ENCODE results near the gene SLC35F3.

The SLC35F3 gene

GRCh38 chr1:234331507-234331906, 427.0 kb downstream of the SLC35F3 start:
- TF ChIP-seq CTCF (IDR thresholded peaks at IDR 0.05; ENCODE audit: insufficient read depth, low read depth, low read length, missing control alignments), result no peak
- no peak for DNase-seq (ENCODE audit: low read depth)
- no peak overlapping the region for H3K4me3 ChIP-seq (ENCODE audit: low read depth, low read length)

DNA sequence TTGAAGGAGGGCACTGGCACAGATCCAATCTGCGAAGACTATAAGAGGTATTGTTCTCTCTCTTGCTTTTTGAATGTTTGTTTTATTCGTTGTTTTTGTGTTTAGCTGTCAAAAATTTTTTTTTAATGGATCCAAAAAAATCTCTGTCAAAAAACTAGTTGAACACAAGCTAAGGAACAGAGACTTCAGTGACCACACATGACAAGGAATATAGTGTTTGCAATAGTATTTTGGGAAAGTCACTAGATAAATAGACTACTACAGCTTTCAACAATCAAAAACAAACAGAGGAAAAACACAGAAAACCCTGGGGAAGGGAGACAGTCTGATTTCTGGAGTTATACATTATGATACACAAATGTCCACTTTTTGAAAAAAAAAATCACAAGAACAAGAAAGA, 431.9 kb downstream of the SLC35F3 start:
- TF ChIP-seq CTCF (IDR thresholded peaks at IDR 0.05; ENCODE audit: insufficient read depth, low read depth, low read length, missing control alignments), result no peak
- no peak overlapping the region for H3K4me3 ChIP-seq (ENCODE audit: low read depth, low read length)
- DNase-seq (ENCODE audit: low read depth), result no peak

DNA sequence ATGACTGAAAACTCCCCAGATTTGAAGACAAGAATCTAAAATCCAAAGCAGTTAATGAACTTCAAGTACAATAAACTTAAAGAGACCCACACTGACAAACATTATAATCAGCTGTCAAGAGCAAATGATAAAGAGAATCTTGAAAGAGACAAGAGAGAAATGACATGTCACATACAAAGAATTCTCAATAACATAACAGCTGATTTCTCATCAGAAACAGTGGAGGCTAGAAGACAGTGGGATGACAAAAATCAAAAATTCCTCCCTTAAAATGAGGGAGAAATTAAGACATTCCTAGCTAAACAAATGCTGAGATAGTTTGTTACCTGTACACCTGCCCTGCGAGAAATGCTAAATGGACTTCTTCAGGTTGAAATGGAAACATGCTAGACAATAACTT, 432.8 kb downstream of the SLC35F3 start:
- H3K4me3 ChIP-seq (ENCODE audit: low read depth, low read length), result no peak overlapping the region
- DNase-seq (ENCODE audit: low read depth), result no peak
- no peak for TF ChIP-seq CTCF (IDR thresholded peaks at IDR 0.05; ENCODE audit: insufficient read depth, low read depth, low read length, missing control alignments)

GRCh38 chr1:234340528-234340927, 436.1 kb downstream of the SLC35F3 start:
- no peak for TF ChIP-seq CTCF (IDR thresholded peaks at IDR 0.05; ENCODE audit: insufficient read depth, low read depth, low read length, missing control alignments)
- H3K4me3 ChIP-seq (ENCODE audit: low read depth, low read length), result no peak overlapping the region
- DNase-seq (ENCODE audit: low read depth), result no peak

DNA sequence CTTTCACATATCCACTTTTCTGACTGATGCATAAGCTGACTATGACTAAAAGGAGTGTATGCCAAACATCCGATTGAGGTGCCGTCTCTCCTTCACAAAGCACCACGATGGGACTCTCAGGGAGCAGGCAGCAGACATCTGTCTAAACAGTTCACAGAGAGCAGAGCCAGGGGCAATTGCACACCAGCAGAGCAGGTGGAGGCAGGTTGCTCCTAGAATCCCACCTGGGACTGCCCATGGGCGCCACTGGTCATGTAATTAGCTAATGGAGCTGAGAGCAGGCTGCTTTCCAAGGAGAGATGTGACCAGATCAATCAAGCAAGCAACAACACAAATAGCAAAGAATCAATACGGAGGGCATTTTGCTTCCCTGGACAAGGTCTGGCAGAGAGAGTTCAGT, 438.3 kb downstream of the SLC35F3 start:
- no peak for DNase-seq (ENCODE audit: low read depth)
- H3K4me3 ChIP-seq (ENCODE audit: low read depth, low read length), result no peak overlapping the region
- no peak for TF ChIP-seq CTCF (IDR thresholded peaks at IDR 0.05; ENCODE audit: insufficient read depth, low read depth, low read length, missing control alignments)

DNA sequence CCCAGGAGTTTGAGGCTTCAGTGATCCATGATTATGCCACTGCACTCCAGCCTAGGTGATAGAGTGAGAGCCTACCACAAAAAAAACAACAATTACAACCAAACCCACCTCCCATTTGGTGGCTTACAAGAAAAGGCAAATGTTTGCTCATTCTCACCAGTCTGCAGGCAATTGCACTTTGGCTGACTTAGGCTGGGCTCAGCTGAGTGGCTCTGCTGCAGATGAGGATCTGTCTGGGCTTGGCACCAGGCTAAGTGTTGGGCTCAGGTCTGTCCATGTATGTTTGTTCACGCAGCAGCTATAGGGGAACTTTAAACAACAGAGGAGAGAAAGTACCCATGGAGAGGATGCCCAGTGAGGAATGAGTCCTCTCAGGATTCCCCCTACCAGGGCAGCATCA, 440.8 kb downstream of the SLC35F3 start:
- no peak overlapping the region for H3K4me3 ChIP-seq (ENCODE audit: low read depth, low read length)
- no peak for TF ChIP-seq CTCF (IDR thresholded peaks at IDR 0.05; ENCODE audit: insufficient read depth, low read depth, low read length, missing control alignments)
- no peak for DNase-seq (ENCODE audit: low read depth)

GRCh38 chr1:234348964-234349363, 444.5 kb downstream of the SLC35F3 start:
- H3K4me3 ChIP-seq (ENCODE audit: low read depth, low read length), result no peak overlapping the region
- no peak for TF ChIP-seq CTCF (IDR thresholded peaks at IDR 0.05; ENCODE audit: insufficient read depth, low read depth, low read length, missing control alignments)
- DNase-seq (ENCODE audit: low read depth), result no peak

Measured in GM12865 (cell line).